ENCODE results near the gene TPCN1. TPM values are rescaled to one million over a fixed set of nuclear protein-coding genes. Genes with fewer than 3 reads are reported as not detected.
A peak's percentile ranks its signal among the peaks of the same experiment; 100 is the strongest.

TPCN1 gene
- total RNA-seq, 1 experiment from 2014 or later = 32.7 TPM

DNA sequence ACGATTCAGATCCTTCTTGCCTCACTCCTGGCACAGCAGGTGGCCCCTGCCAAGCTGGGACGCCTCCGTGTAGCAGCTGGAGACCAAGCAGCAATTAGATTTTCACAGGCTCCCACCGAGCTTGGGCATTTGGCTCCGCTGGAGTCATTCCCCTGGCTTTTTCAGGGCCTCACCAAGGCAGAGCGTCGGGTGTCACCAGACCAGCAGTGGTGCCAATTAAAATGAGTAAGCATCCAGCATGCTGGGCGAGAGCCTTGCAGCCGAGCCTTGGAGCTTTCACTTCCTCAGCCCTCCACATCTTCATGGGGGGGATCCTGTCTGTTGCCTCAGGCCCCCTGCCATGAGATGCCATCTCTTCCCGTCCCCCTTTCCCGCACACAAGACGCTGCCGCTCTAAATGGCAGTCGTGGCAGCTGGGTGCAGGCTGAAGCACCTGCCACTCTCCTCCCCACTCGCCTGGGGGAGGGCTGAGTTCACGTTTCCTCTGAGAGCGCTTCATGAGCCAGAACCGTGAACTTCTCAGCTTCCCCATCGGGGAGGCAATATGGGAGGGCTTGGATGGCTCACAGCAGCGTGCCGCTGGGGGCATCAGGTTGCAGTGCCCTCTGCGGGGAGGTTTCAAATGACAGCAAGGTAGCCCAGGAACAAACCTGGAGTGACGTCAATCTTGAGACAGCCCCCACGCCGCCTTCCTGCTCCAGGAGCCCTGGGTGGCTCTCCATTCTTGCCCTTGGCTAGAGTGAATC is 11.7 kb downstream of the TPCN1 start (continued):
- TF ChIP-seq, protein P1, sequence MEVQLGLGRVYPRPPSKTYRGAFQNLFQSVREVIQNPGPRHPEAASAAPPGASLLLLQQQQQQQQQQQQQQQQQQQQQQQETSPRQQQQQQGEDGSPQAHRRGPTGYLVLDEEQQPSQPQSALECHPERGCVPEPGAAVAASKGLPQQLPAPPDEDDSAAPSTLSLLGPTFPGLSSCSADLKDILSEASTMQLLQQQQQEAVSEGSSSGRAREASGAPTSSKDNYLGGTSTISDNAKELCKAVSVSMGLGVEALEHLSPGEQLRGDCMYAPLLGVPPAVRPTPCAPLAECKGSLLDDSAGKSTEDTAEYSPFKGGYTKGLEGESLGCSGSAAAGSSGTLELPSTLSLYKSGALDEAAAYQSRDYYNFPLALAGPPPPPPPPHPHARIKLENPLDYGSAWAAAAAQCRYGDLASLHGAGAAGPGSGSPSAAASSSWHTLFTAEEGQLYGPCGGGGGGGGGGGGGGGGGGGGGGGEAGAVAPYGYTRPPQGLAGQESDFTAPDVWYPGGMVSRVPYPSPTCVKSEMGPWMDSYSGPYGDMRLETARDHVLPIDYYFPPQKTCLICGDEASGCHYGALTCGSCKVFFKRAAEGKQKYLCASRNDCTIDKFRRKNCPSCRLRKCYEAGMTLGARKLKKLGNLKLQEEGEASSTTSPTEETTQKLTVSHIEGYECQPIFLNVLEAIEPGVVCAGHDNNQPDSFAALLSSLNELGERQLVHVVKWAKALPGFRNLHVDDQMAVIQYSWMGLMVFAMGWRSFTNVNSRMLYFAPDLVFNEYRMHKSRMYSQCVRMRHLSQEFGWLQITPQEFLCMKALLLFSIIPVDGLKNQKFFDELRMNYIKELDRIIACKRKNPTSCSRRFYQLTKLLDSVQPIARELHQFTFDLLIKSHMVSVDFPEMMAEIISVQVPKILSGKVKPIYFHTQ (CRISPR knock-in tag; IDR thresholded peaks at IDR 0.05) = no peak
- TF ChIP-seq FOXP4 (CRISPR knock-in tag; IDR thresholded peaks at IDR 0.05) = peak; percentile 31; the same call in 1 of the 2 replicates
- no peak for TF ChIP-seq TCF7 (CRISPR knock-in tag; IDR thresholded peaks at IDR 0.05; ENCODE audit: low read depth)
- TF ChIP-seq NFE2L1 (CRISPR knock-in tag; IDR thresholded peaks at IDR 0.05) = no peak
- TF ChIP-seq CDX4 (CRISPR knock-in tag; IDR thresholded peaks at IDR 0.05; ENCODE audit: borderline replicate concordance) = no peak
- no peak for TF ChIP-seq ZNF263 (CRISPR knock-in tag; IDR thresholded peaks at IDR 0.05; ENCODE audit: low read depth)
- no peak; the same call in 1 of the 2 replicates for TF ChIP-seq ETV6 (CRISPR knock-in tag; IDR thresholded peaks at IDR 0.05)
- 0 out of 2 replicates have a peak, but pooled peaks have one; percentile 53 for TF ChIP-seq SP1 (CRISPR knock-in tag; conservative IDR thresholded peaks at IDR 0.05)
- no peak for TF ChIP-seq GRHL2 (CRISPR knock-in tag; IDR thresholded peaks at IDR 0.05; ENCODE audit: insufficient replicate concordance, severe bottlenecking)
- no peak for TF ChIP-seq NR3C1 (CRISPR knock-in tag; conservative IDR thresholded peaks at IDR 0.05; ENCODE audit: low read depth)
- TF ChIP-seq, protein P2, sequence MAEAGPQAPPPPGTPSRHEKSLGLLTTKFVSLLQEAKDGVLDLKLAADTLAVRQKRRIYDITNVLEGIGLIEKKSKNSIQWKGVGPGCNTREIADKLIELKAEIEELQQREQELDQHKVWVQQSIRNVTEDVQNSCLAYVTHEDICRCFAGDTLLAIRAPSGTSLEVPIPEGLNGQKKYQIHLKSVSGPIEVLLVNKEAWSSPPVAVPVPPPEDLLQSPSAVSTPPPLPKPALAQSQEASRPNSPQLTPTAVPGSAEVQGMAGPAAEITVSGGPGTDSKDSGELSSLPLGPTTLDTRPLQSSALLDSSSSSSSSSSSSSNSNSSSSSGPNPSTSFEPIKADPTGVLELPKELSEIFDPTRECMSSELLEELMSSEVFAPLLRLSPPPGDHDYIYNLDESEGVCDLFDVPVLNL (CRISPR knock-in tag; IDR thresholded peaks at IDR 0.05; ENCODE audit: borderline replicate concordance, low read depth) = no peak
- no peak for TF ChIP-seq MLX (CRISPR knock-in tag; IDR thresholded peaks at IDR 0.05)
- peak; percentile 79; the same call in 1 of the 2 replicates for TF ChIP-seq FOXP1 (CRISPR knock-in tag; IDR thresholded peaks at IDR 0.05; ENCODE audit: borderline replicate concordance)
- TF ChIP-seq, protein P3, sequence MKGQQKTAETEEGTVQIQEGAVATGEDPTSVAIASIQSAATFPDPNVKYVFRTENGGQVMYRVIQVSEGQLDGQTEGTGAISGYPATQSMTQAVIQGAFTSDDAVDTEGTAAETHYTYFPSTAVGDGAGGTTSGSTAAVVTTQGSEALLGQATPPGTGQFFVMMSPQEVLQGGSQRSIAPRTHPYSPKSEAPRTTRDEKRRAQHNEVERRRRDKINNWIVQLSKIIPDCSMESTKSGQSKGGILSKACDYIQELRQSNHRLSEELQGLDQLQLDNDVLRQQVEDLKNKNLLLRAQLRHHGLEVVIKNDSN (CRISPR knock-in tag; IDR thresholded peaks at IDR 0.05) = no peak
- TF ChIP-seq RORB (CRISPR knock-in tag; IDR thresholded peaks at IDR 0.05) = no peak
- TF ChIP-seq TEAD1 (CRISPR knock-in tag; IDR thresholded peaks at IDR 0.05) = no peak
- TF ChIP-seq ELF4 (CRISPR knock-in tag; IDR thresholded peaks at IDR 0.05; ENCODE audit: low read depth) = no peak
- TF ChIP-seq, protein P4, sequence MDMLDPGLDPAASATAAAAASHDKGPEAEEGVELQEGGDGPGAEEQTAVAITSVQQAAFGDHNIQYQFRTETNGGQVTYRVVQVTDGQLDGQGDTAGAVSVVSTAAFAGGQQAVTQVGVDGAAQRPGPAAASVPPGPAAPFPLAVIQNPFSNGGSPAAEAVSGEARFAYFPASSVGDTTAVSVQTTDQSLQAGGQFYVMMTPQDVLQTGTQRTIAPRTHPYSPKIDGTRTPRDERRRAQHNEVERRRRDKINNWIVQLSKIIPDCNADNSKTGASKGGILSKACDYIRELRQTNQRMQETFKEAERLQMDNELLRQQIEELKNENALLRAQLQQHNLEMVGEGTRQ (CRISPR knock-in tag; IDR thresholded peaks at IDR 0.05) = no peak
- peak; percentile 87 for TF ChIP-seq ZNF423 (CRISPR knock-in tag; IDR thresholded peaks at IDR 0.05)
- no peak for TF ChIP-seq PRDM15 (CRISPR knock-in tag; IDR thresholded peaks at IDR 0.05)
- TF ChIP-seq E2F1 (CRISPR knock-in tag; IDR thresholded peaks at IDR 0.05) = no peak
- no peak for TF ChIP-seq ZNF512 (CRISPR knock-in tag; IDR thresholded peaks at IDR 0.05; ENCODE audit: borderline replicate concordance)
